HG02610 (cell line): ENCODE measurements around the gene STN1.
A peak's percentile ranks its signal among the peaks of the same experiment; 100 is the strongest.

Experiments used
- ATAC-seq: cut with Tn5 transposase; IDR thresholded peaks from one replicate; pipeline ENCODE4 v1.9.1; 2021; ENCODE audit warnings: mild to moderate bottlenecking, moderate library complexity; ENCODE audit not compliant: unreplicated experiment

Gene STN1

GRCh38 chr10:103930449-103930848, 12.5 kb upstream of the STN1 start:
- no peak for ATAC-seq

- ATAC-seq = no peak
These were observed 11.5 kb upstream of the STN1 start for GRCh38 chr10:103929381-103929921.

GRCh38 chr10:103928784-103929183, 10.8 kb upstream of the STN1 start:
- no peak for ATAC-seq

- ATAC-seq = no peak
These were observed 8.8 kb upstream of the STN1 start for GRCh38 chr10:103926722-103927319.

- no peak for ATAC-seq
These were observed 7.6 kb upstream of the STN1 start for GRCh38 chr10:103925591-103925990.

- no peak for ATAC-seq
These were observed 5.5 kb upstream of the STN1 start for GRCh38 chr10:103923502-103923901.

- ATAC-seq = no peak
These were observed 4.7 kb upstream of the STN1 start for GRCh38 chr10:103922659-103923058.

- no peak for ATAC-seq
These were observed 3.8 kb upstream of the STN1 start for GRCh38 chr10:103921750-103922195.

GRCh38 chr10:103921248-103921647, 3.3 kb upstream of the STN1 start:
- ATAC-seq = no peak

GRCh38 chr10:103919648-103920025, 1.7 kb upstream of the STN1 start:
- no peak for ATAC-seq

- peak; percentile 11 for ATAC-seq
These were observed 507 bp downstream of the STN1 start for GRCh38 chr10:103917302-103918052.

GRCh38 chr10:103916876-103917275, 1.1 kb downstream of the STN1 start:
- no peak for ATAC-seq

GRCh38 chr10:103916254-103916653, 1.7 kb downstream of the STN1 start:
- ATAC-seq = no peak

GRCh38 chr10:103915796-103916195, 2.2 kb downstream of the STN1 start:
- peak; percentile 22 for ATAC-seq

- no peak for ATAC-seq
These were observed 5.2 kb downstream of the STN1 start for GRCh38 chr10:103912759-103913158.

- ATAC-seq = no peak
These were observed 6.9 kb downstream of the STN1 start for GRCh38 chr10:103911021-103911459.

GRCh38 chr10:103910442-103911012, 7.5 kb downstream of the STN1 start:
- ATAC-seq = no peak

- ATAC-seq = no peak
These were observed 12.5 kb downstream of the STN1 start for GRCh38 chr10:103905441-103905840.

- no peak for ATAC-seq
These were observed 16.7 kb downstream of the STN1 start for GRCh38 chr10:103901299-103901698.

GRCh38 chr10:103899312-103899711, 18.7 kb downstream of the STN1 start:
- ATAC-seq = no peak

GRCh38 chr10:103897241-103897774, 20.7 kb downstream of the STN1 start:
- ATAC-seq = no peak

- ATAC-seq = no peak
These were observed 21.8 kb downstream of the STN1 start for GRCh38 chr10:103896225-103896624.
